NCI-H345 (cell line): ENCODE results near the gene C4orf50.
A peak's percentile ranks its signal among the peaks of the same experiment; 100 is the strongest.

ENCODE experiments used
- DNase-seq: peaks from one replicate; lab custom pipeline; 2025; lab: John Stamatoyannopoulos, UW

Gene C4orf50

GRCh38 chr4:5889002-5889696 lies 129.1 kb downstream of the C4orf50 start:
- peak; percentile 5 for DNase-seq

- DNase-seq = peak; percentile 76
Observed at GRCh38 chr4:5888222-5889001, 129.8 kb downstream of the C4orf50 start.

GRCh38 chr4:5887361-5888221 lies 130.6 kb downstream of the C4orf50 start:
- peak; percentile 26 for DNase-seq

- DNase-seq = no peak
Observed at GRCh38 chr4:5887011-5887360, 131.2 kb downstream of the C4orf50 start.

- peak; percentile 32 for DNase-seq
Observed at GRCh38 chr4:5885733-5886132, 132.5 kb downstream of the C4orf50 start.

- DNase-seq = peak; percentile 62
Observed at GRCh38 chr4:5884796-5885195, 133.4 kb downstream of the C4orf50 start.

- no peak for DNase-seq
Observed at GRCh38 chr4:5883916-5884315, 134.3 kb downstream of the C4orf50 start.

GRCh38 chr4:5882947-5883346 lies 135.3 kb downstream of the C4orf50 start:
- no peak for DNase-seq

- no peak for DNase-seq
Observed at GRCh38 chr4:5881340-5881739, 136.9 kb downstream of the C4orf50 start.

GRCh38 chr4:5878359-5878758 lies 139.9 kb downstream of the C4orf50 start:
- peak; percentile 9 for DNase-seq

GRCh38 chr4:5877392-5877791 lies 140.8 kb downstream of the C4orf50 start:
- DNase-seq = no peak

- peak; percentile 51 for DNase-seq
Observed at GRCh38 chr4:5874811-5875449, 143.3 kb downstream of the C4orf50 start.

GRCh38 chr4:5870701-5871100 lies 147.5 kb downstream of the C4orf50 start:
- DNase-seq = no peak

- no peak for DNase-seq
Observed at GRCh38 chr4:5869966-5870619, 148.1 kb downstream of the C4orf50 start.

GRCh38 chr4:5867866-5868265 lies 150.4 kb downstream of the C4orf50 start:
- no peak for DNase-seq

GRCh38 chr4:5866841-5867813 lies 151.1 kb downstream of the C4orf50 start:
- DNase-seq = no peak

GRCh38 chr4:5865896-5866599 lies 152.2 kb downstream of the C4orf50 start:
- DNase-seq = no peak

GRCh38 chr4:5863461-5864113 lies 154.6 kb downstream of the C4orf50 start:
- DNase-seq = no peak
